ENCODE results near the gene PRKCB.

PRKCB gene

DNA sequence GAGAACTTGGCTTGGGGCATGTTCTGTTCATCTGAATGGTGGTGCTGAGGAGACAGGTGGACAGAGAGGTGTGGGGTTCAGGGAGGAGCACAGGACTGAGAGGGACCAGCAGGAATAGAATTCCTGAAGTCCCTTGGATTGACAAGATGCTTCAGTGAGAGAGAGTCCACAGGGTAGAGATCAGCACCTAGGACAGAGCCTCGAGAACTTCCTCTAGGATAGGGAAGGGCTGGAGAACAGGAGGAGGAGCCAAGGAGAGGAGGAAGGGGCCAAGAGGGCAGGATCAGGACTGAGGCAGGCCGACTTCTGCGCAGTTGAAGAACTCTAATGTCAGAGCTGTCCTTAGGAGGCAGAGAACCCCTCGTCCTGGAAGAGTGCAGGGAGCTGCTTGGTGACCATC is 138.4 kb downstream of the PRKCB start:
- Histone ChIP-seq H3K79me2 (no peaks in the 10 kb centered on the region), H3K9ac (no peak overlapping the region), H3K9me3 (ENCODE audit: control insufficient read depth, low read length) (no peaks in the 10 kb centered on the region), H3K27ac (no peak overlapping the region), H3K4me3 (ENCODE audit: low read depth, low read length) (no peak overlapping the region), H3K4me2 (ENCODE audit: low read length) (no peak overlapping the region), H3K36me3 (ENCODE audit: control insufficient read depth, insufficient read depth, low read length) (no peaks in the 10 kb centered on the region), H3K27me3 (ENCODE audit: control insufficient read depth, insufficient read depth, low read length) (no peaks in the 10 kb centered on the region), H2AFZ (no peak overlapping the region), H3K4me1 (no peaks in the 10 kb centered on the region)
- TF ChIP-seq, protein P1, sequence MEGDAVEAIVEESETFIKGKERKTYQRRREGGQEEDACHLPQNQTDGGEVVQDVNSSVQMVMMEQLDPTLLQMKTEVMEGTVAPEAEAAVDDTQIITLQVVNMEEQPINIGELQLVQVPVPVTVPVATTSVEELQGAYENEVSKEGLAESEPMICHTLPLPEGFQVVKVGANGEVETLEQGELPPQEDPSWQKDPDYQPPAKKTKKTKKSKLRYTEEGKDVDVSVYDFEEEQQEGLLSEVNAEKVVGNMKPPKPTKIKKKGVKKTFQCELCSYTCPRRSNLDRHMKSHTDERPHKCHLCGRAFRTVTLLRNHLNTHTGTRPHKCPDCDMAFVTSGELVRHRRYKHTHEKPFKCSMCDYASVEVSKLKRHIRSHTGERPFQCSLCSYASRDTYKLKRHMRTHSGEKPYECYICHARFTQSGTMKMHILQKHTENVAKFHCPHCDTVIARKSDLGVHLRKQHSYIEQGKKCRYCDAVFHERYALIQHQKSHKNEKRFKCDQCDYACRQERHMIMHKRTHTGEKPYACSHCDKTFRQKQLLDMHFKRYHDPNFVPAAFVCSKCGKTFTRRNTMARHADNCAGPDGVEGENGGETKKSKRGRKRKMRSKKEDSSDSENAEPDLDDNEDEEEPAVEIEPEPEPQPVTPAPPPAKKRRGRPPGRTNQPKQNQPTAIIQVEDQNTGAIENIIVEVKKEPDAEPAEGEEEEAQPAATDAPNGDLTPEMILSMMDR (IDR thresholded peaks at IDR 0.05): no peak

DNA sequence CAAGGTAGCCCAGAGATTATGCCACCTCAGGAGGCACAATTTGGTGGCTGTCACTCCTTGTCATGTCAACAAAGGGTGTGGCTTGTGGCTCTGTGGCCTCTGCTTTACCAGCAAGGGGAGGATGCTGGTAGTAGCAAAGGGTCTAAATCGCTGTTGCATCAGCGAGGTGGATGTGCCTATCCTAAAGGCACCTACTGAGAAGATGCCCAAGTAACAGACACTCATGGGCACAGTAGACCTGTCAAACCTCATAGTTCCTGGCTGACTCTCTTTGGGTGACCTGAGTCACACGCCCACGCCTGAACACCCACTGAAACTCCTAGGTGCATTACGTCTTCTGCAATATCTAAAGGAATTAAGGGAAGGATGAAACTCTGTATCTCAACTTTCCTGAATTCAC is 139.5 kb downstream of the PRKCB start:
- Histone ChIP-seq H3K4me3 (ENCODE audit: low read depth, low read length) (no peak overlapping the region), H3K79me2 (no peaks in the 10 kb centered on the region), H3K4me1 (no peaks in the 10 kb centered on the region), H3K9ac (no peak overlapping the region), H2AFZ (no peak overlapping the region), H3K27ac (no peak overlapping the region), H3K27me3 (ENCODE audit: control insufficient read depth, insufficient read depth, low read length) (no peaks in the 10 kb centered on the region), H3K36me3 (ENCODE audit: control insufficient read depth, insufficient read depth, low read length) (no peaks in the 10 kb centered on the region), H3K4me2 (ENCODE audit: low read length) (no peak overlapping the region), H3K9me3 (ENCODE audit: control insufficient read depth, low read length) (no peaks in the 10 kb centered on the region)
- TF ChIP-seq, protein P1 (IDR thresholded peaks at IDR 0.05): no peak

DNA sequence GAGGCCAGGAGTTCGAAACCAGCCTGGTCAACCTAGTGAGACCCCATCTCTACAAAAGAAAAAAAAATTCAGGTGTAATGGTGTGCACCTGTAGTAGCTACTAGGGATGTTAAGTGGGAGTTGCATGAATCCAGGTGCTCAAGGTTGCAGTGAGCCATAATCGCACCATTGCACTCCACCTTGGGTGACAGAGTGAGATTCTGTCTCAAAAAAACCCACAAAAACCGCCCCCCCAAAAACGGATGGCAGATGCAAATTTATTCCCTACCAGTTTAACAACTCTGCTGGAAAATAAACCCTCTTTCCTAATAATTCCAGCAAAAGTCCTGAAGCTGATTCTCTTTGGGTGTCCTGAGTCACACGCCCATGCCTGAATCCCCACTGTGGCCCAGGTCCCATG is 140.3 kb downstream of the PRKCB start:
- Histone ChIP-seq H3K27me3 (ENCODE audit: control insufficient read depth, insufficient read depth, low read length) (no peaks in the 10 kb centered on the region), H3K36me3 (ENCODE audit: control insufficient read depth, insufficient read depth, low read length) (no peaks in the 10 kb centered on the region), H3K79me2 (no peaks in the 10 kb centered on the region), H3K9me3 (ENCODE audit: control insufficient read depth, low read length) (no peaks in the 10 kb centered on the region), H3K9ac (no peak overlapping the region), H3K4me2 (ENCODE audit: low read length) (no peak overlapping the region), H2AFZ (no peak overlapping the region), H3K27ac (no peak overlapping the region), H3K4me1 (no peaks in the 10 kb centered on the region), H3K4me3 (ENCODE audit: low read depth, low read length) (no peak overlapping the region)
- TF ChIP-seq, protein P1 (IDR thresholded peaks at IDR 0.05): no peak

DNA sequence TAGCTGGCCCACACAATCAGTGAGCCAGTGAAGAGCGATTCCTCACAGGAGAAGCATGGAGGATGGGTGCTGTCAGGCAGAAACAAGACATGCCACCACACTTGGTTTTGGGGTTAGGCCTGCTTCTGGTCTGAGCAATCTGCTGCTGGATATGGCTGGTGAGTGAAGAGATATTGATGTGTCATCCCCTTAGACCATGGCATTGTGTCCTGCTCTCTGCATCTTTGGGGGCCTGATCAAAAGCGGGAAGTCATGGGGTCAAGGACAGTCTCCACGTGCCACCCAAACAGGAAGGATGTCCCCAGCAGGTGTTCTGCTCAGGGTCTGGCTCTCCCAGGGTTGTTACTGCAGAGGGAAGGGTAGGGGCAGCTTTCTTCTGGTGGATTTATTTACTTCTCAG is 140.7 kb downstream of the PRKCB start:
- H3K27me3 ChIP-seq (ENCODE audit: control insufficient read depth, insufficient read depth, low read length): no peaks in the 10 kb centered on the region
- H3K4me3 ChIP-seq (ENCODE audit: low read depth, low read length): no peak overlapping the region
- H3K79me2 ChIP-seq: no peaks in the 10 kb centered on the region
- H2AFZ ChIP-seq: no peak overlapping the region
- no peaks in the 10 kb centered on the region for H3K4me1 ChIP-seq
- H3K9ac ChIP-seq: no peak overlapping the region
- H3K27ac ChIP-seq: no peak overlapping the region
- no peak overlapping the region for H3K4me2 ChIP-seq (ENCODE audit: low read length)
- TF ChIP-seq, protein P1 (IDR thresholded peaks at IDR 0.05): no peak
- H3K36me3 ChIP-seq (ENCODE audit: control insufficient read depth, insufficient read depth, low read length): no peaks in the 10 kb centered on the region
- H3K9me3 ChIP-seq (ENCODE audit: control insufficient read depth, low read length): no peaks in the 10 kb centered on the region

DNA sequence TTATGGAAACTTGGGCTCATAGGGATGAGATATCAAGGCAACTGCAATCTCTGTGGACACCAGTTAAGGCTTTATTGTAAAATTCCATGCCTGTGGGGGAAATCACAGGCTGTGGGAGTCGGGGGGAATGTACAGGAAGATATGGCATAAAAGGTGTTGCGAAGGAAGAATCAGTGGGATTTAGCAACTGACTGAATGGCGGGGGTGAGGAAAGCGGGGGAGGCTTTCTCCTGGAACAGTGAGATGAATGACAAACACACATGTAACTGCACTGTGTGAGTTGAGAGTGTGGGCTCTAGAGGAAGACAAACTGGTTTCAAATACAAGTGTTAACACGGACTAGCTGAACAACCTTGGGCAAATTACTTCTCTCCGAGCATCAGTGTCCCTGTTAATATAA is 143.7 kb downstream of the PRKCB start:
- H3K9ac ChIP-seq: no peak overlapping the region
- no peaks in the 10 kb centered on the region for H3K79me2 ChIP-seq
- no peaks in the 10 kb centered on the region for H3K4me1 ChIP-seq
- no peak overlapping the region for H3K4me2 ChIP-seq (ENCODE audit: low read length)
- no peaks in the 10 kb centered on the region for H3K27me3 ChIP-seq (ENCODE audit: control insufficient read depth, insufficient read depth, low read length)
- H3K27ac ChIP-seq: no peak overlapping the region
- H3K9me3 ChIP-seq (ENCODE audit: control insufficient read depth, low read length): no peaks in the 10 kb centered on the region
- H3K4me3 ChIP-seq (ENCODE audit: low read depth, low read length): no peak overlapping the region
- H3K36me3 ChIP-seq (ENCODE audit: control insufficient read depth, insufficient read depth, low read length): no peaks in the 10 kb centered on the region
- TF ChIP-seq, protein P1 (IDR thresholded peaks at IDR 0.05): no peak
- no peak overlapping the region for H2AFZ ChIP-seq

Measured in parathyroid adenoma (tissue), 2 donors.